CD4-positive, alpha-beta T cell treated with Interleukin-17A for 1 hour (primary cell): ENCODE measurements around the gene WNT1.

Experiments
- DNase-seq: peaks from one replicate; pipeline ENCODE4 v3.0.0-alpha.2; 2020

The WNT1 gene

GRCh38 chr12:49030714-49031572 is 52.8 kb downstream of the WNT1 start:
- DNase-seq: no peak

- DNase-seq: no peak
These were observed 53.5 kb downstream of the WNT1 start for GRCh38 chr12:49031573-49032161.
